ENCODE measurements around the gene SELENOI. TPM values are rescaled to one million over a fixed set of nuclear protein-coding genes. Genes with fewer than 3 reads are reported as not detected.
"Not testable (repeated sequence)": the region's sequence is repeated elsewhere in the genome, so short reads cannot be mapped to it uniquely, and the experiment has no call there.

SELENOI gene
- total RNA-seq, 4 donors from 2014 or later: 6.4 to 11.2 (median 9.3) TPM

DNA sequence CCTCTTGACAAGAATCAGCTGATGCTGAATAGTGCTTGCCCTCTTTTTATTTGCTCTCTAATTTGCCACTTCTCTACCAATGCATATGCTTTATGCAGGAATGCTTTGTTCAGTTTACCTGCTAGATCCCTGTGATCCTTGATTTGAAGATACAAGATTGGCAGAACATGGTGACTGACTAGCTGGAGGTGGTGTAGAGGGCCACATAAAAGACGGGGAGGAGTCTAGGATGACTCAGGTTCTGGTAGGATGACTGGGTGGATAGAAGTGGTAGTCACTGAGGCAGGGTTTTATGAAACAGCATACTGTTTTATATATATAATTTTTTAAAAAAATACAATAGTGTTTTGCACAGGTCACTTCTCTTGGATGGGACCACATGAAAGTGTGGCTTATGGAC is 6.9 kb downstream of the SELENOI start:
- DNase-seq (ENCODE audit: extremely low spot score): no peak
- Histone ChIP-seq H3K4me3 (no peak overlapping the region), H3K27ac (replicated peaks in 1 of 4) (no peak overlapping the region), H3K27me3 (no peaks in the 10 kb centered on the region), H3K4me1 (peaks cover 0 to 14% (median 11%) of the 10 kb centered on the region in 4 donors), H3K9me3 (no peaks in the 10 kb centered on the region), H3K36me3 (peaks cover 0 to under 1% (median 0%) of the 10 kb centered on the region in 4 donors)
- WGBS: 82% methylated on average over 1 of the region's 1 CpG
- intact Hi-C loops (cut with DNase I): no loop called here
- no peak for TF ChIP-seq POLR2A (IDR thresholded peaks at IDR 0.05; ENCODE audit: low read depth)
- TF ChIP-seq EP300 (IDR thresholded peaks at IDR 0.05): no peak
- no peak for TF ChIP-seq POLR2AphosphoS5 (IDR thresholded peaks at IDR 0.05)
- TF ChIP-seq, protein P1, sequence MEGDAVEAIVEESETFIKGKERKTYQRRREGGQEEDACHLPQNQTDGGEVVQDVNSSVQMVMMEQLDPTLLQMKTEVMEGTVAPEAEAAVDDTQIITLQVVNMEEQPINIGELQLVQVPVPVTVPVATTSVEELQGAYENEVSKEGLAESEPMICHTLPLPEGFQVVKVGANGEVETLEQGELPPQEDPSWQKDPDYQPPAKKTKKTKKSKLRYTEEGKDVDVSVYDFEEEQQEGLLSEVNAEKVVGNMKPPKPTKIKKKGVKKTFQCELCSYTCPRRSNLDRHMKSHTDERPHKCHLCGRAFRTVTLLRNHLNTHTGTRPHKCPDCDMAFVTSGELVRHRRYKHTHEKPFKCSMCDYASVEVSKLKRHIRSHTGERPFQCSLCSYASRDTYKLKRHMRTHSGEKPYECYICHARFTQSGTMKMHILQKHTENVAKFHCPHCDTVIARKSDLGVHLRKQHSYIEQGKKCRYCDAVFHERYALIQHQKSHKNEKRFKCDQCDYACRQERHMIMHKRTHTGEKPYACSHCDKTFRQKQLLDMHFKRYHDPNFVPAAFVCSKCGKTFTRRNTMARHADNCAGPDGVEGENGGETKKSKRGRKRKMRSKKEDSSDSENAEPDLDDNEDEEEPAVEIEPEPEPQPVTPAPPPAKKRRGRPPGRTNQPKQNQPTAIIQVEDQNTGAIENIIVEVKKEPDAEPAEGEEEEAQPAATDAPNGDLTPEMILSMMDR (IDR thresholded peaks at IDR 0.05): no peak

DNA sequence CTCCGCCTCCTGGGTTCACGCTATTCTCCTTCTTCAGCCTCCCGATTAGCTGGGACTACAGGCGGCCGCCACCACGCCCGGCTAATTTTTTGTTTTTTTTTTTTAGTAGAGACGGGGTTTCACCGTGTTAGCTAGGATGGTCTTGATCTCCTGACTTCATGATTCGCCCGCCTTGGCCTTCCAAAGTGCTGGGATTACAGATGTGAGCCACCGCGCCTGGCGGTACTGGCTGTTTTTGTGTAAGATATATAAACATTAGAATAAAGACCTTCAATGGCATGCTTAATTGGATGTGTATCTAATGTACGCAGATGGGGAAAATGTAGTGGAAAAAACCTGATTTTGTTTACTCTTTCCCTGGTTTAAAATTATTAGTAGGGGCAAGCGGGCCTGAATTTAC is 8.5 kb downstream of the SELENOI start:
- 97% methylated on average over 16 of the region's 16 CpGs for WGBS
- H3K36me3 ChIP-seq; H3K4me1 ChIP-seq; intact Hi-C loops (cut with DNase I); H3K9me3 ChIP-seq; H3K27ac ChIP-seq (replicated peaks in 1 of 4); H3K27me3 ChIP-seq; H3K4me3 ChIP-seq; DNase-seq (ENCODE audit: extremely low spot score): not testable (repeated sequence)

DNA sequence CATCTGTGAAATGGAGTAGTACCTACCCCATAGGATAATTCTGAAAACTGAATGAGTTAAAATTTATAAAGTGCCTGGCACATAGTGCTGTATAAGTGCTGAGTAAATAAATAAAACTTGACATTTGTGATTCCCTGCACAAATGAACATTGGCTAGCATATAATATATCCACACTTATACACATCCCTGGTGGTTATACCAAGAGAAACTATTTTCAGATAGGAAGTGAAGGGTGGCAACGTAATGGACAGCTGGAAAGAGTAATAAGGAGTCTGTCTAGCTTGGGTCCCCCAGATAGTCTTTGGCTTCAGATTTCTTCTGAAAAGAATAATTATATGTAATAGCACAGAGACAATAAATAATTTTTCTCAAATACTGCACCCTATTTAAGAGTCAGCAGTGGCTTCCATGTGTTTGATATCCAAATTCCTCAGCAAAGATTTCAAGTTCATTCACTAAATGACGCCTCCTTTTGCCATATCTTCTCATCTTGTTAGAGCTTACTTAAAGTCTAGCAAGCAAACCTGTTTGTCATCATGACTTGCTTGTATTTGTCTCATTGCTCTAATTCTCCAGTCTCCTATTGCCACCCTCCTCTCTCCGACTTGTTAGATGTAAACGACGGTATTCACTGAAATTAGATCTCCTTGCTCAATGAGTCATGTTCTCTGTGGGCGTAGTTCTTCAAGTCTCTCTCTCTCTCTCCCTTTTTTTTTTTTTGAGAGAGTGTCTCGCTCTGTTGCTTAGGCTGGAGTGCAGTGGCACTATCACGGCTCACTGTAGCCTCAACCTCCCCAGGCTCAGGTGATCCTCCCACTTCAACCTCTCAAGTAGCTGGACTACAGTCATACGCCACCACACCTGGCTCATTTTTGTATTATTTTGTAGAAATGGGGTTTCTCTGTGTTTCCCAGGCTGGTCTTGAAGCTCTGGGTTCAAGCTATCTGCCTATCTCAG is 9.4 kb downstream of the SELENOI start:
- intact Hi-C loops (cut with DNase I): no loop called here
- H3K9me3 ChIP-seq: no peaks in the 10 kb centered on the region
- H3K4me3 ChIP-seq: no peak overlapping the region
- TF ChIP-seq, protein P1 (IDR thresholded peaks at IDR 0.05): no peak
- TF ChIP-seq POLR2AphosphoS5 (IDR thresholded peaks at IDR 0.05): no peak
- TF ChIP-seq POLR2A (IDR thresholded peaks at IDR 0.05; ENCODE audit: low read depth): no peak
- no peak for TF ChIP-seq EP300 (IDR thresholded peaks at IDR 0.05)
- no peaks in the 10 kb centered on the region for H3K27me3 ChIP-seq
- 62% methylated on average over 9 of the region's 9 CpGs for WGBS
- H3K27ac ChIP-seq (replicated peaks in 1 of 4): no peak overlapping the region
- H3K36me3 ChIP-seq: peaks cover 0 to 6% (median 0%) of the 10 kb centered on the region in 4 donors
- H3K4me1 ChIP-seq: peaks cover 0 to 8% (median 3%) of the 10 kb centered on the region in 4 donors
- DNase-seq (ENCODE audit: extremely low spot score): no peak

DNA sequence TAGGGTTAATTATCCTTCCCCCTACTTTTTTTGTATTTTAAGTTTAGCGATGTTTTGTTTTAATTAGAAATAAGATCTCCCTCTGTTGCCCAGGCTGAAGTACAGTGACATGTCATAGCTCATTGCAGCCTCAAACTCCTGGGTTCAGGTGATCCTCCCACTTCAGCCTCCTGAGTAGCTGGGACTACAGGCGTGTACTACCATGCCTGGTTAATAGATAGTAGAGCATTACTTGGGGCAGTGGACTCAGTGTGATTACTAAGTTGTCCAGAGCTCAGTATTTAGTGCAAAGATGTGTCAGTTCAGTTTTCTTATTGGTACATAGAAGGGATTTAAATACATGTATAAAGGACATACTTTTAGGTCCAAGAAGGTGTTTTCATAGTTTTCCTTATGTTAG is 10.2 kb downstream of the SELENOI start:
- H3K36me3 ChIP-seq: peaks cover 0 to 6% (median 0%) of the 10 kb centered on the region in 4 donors
- no peak overlapping the region for H3K27ac ChIP-seq (replicated peaks in 1 of 4)
- intact Hi-C loops (cut with DNase I): no loop called here
- 95% methylated on average over 2 of the region's 2 CpGs for WGBS
- no peak overlapping the region for H3K4me3 ChIP-seq
- peaks cover 0 to 8% (median 3%) of the 10 kb centered on the region in 4 donors for H3K4me1 ChIP-seq
- no peaks in the 10 kb centered on the region for H3K27me3 ChIP-seq
- no peak for DNase-seq (ENCODE audit: extremely low spot score)
- TF ChIP-seq, protein P1 (IDR thresholded peaks at IDR 0.05): no peak
- TF ChIP-seq EP300 (IDR thresholded peaks at IDR 0.05) (no peak), POLR2AphosphoS5 (IDR thresholded peaks at IDR 0.05) (no peak), POLR2A (IDR thresholded peaks at IDR 0.05; ENCODE audit: low read depth) (no peak)
- no peaks in the 10 kb centered on the region for H3K9me3 ChIP-seq

- Histone ChIP-seq H3K4me3 (no peak overlapping the region), H3K27me3 (no peaks in the 10 kb centered on the region), H3K27ac (replicated peaks in 1 of 4) (no peak overlapping the region), H3K9me3 (no peaks in the 10 kb centered on the region), H3K36me3 (peaks cover 0 to 7% (median 0%) of the 10 kb centered on the region in 4 donors), H3K4me1 (peaks cover 0 to 8% (median 3%) of the 10 kb centered on the region in 4 donors)
- intact Hi-C loops (cut with DNase I): no loop called here
- no peak for DNase-seq (ENCODE audit: extremely low spot score)
- TF ChIP-seq POLR2AphosphoS5 (IDR thresholded peaks at IDR 0.05) (no peak), POLR2A (IDR thresholded peaks at IDR 0.05; ENCODE audit: low read depth) (no peak), EP300 (IDR thresholded peaks at IDR 0.05) (no peak)
- TF ChIP-seq, protein P1 (IDR thresholded peaks at IDR 0.05): no peak
- WGBS: 64% methylated on average over 2 of the region's 2 CpGs
Observed at GRCh38 chr2:26356771-26357170, 10.8 kb downstream of the SELENOI start.

Data from esophagus muscularis mucosa (tissue), 4 donors.